Dermis microvascular lymphatic vessel endothelial cell (primary cell): ENCODE measurements around the gene GLO1. TPM values are rescaled to one million over a fixed set of nuclear protein-coding genes. Genes with fewer than 3 reads are reported as not detected.

ENCODE experiments used
- total RNA-seq: library from RNA; depleted of rRNA; stranded (reverse); fragments of >200 nt; gene quantifications from 2 replicates; pipeline ENCODE4 v1.2.1, GENCODE V29; 2014

Gene GLO1
- total RNA-seq, 1 donor from 2014 or later: 108 TPM

Other genes with a start within 250 kb of the GLO1 start
- gene BTBD9, start 63.2 kb downstream of the GLO1 start, total RNA-seq: 6.7 and 8.6 TPM in 2 replicates
- gene DNAH8, start 12.2 kb upstream of the GLO1 start, total RNA-seq: not detected in 2 replicates